ENCODE measurements around the gene ABCA13. TPM values are rescaled to one million over a fixed set of nuclear protein-coding genes. Genes with fewer than 3 reads are reported as not detected.

The ABCA13 gene
- total RNA-seq, 2 donors from 2014 or later, result 0.11 to 0.76 TPM

- DNase-seq, result no peak
- intact Hi-C loops (cut with DNase I, micrococcal nuclease), result no loop called here
- ATAC-seq, result no peak
Observed at GRCh38 chr7:48398191-48398590, 226.9 kb downstream of the ABCA13 start.

- ATAC-seq (no peak), DNase-seq (no peak)
- intact Hi-C loops (cut with DNase I, micrococcal nuclease), result no loop called here
Observed at GRCh38 chr7:48402721-48403120, 231.5 kb downstream of the ABCA13 start.

- DNase-seq (no peak), ATAC-seq (no peak)
- intact Hi-C loops (cut with DNase I, micrococcal nuclease), result no loop called here
Observed at GRCh38 chr7:48408731-48409130, 237.5 kb downstream of the ABCA13 start.

GRCh38 chr7:48411619-48412018, 240.4 kb downstream of the ABCA13 start:
- intact Hi-C loops (cut with DNase I, micrococcal nuclease), result no loop called here
- no peak for ATAC-seq
- DNase-seq, result no peak

- no peak for DNase-seq
- no peak for ATAC-seq
- intact Hi-C loops (cut with DNase I, micrococcal nuclease), result no loop called here
Observed at GRCh38 chr7:48414011-48414732, 242.9 kb downstream of the ABCA13 start.

GRCh38 chr7:48416327-48416908, 245.2 kb downstream of the ABCA13 start:
- no peak for DNase-seq
- no peak for ATAC-seq
- intact Hi-C loops (cut with DNase I, micrococcal nuclease), result no loop called here

GRCh38 chr7:48419401-48419800, 248.1 kb downstream of the ABCA13 start:
- DNase-seq (no peak), ATAC-seq (no peak)
- intact Hi-C loops (cut with DNase I, micrococcal nuclease), result no loop called here

- DNase-seq, result no peak
- ATAC-seq, result no peak
- intact Hi-C loops (cut with DNase I, micrococcal nuclease), result no loop called here
Observed at GRCh38 chr7:48420206-48420605, 248.9 kb downstream of the ABCA13 start.

GRCh38 chr7:48421357-48421756, 250.1 kb downstream of the ABCA13 start:
- DNase-seq (no peak), ATAC-seq (no peak)
- intact Hi-C loops (cut with DNase I, micrococcal nuclease), result no loop called here

GRCh38 chr7:48424731-48425130, 253.5 kb downstream of the ABCA13 start:
- intact Hi-C loops (cut with DNase I, micrococcal nuclease), result no loop called here
- no peak for ATAC-seq

GRCh38 chr7:48426331-48426965, 255.2 kb downstream of the ABCA13 start:
- no peak for DNase-seq
- intact Hi-C loops (cut with DNase I, micrococcal nuclease), result no loop called here
- ATAC-seq, result no peak

More at GRCh38 chr7:48424731-48425130, 253.5 kb downstream of the ABCA13 start:
- DNase-seq, result no peak

GRCh38 chr7:48426966-48427555, 255.8 kb downstream of the ABCA13 start:
- intact Hi-C loops (cut with DNase I, micrococcal nuclease), result no loop called here
- ATAC-seq, result peak; percentile 39
- DNase-seq, result peak in 1 of 2 donors; percentile 29

GRCh38 chr7:48427671-48428070, 256.4 kb downstream of the ABCA13 start:
- no peak for DNase-seq
- ATAC-seq, result no peak
- intact Hi-C loops (cut with DNase I, micrococcal nuclease), result no loop called here

- intact Hi-C loops (cut with DNase I, micrococcal nuclease), result no loop called here
- DNase-seq (no peak), ATAC-seq (peak; percentile 73)
Observed at GRCh38 chr7:48428091-48428684, 256.9 kb downstream of the ABCA13 start.

GRCh38 chr7:48429117-48429516, 257.9 kb downstream of the ABCA13 start:
- intact Hi-C loops (cut with DNase I, micrococcal nuclease), result no loop called here
- no peak for DNase-seq
- no peak for ATAC-seq

- intact Hi-C loops (cut with DNase I, micrococcal nuclease), result no loop called here
- DNase-seq (no peak), ATAC-seq (no peak)
Observed at GRCh38 chr7:48438206-48438605, 266.9 kb downstream of the ABCA13 start.

GRCh38 chr7:48441848-48442492, 270.7 kb downstream of the ABCA13 start:
- intact Hi-C loops (cut with DNase I, micrococcal nuclease), result no loop called here
- ATAC-seq (no peak), DNase-seq (no peak)

GRCh38 chr7:48443051-48443450, 271.8 kb downstream of the ABCA13 start:
- ATAC-seq, result no peak
- intact Hi-C loops (cut with DNase I, micrococcal nuclease), result no loop called here
- DNase-seq, result no peak

- ATAC-seq (no peak), DNase-seq (no peak)
- intact Hi-C loops (cut with DNase I, micrococcal nuclease), result no loop called here
Observed at GRCh38 chr7:48446721-48447120, 275.5 kb downstream of the ABCA13 start.

Measured in left colon (tissue), 2 donors.